GM12875 (cell line): ENCODE data around the gene CCAR1.
"Not testable (repeated sequence)": the region's sequence is repeated elsewhere in the genome, so short reads cannot be mapped to it uniquely, and the experiment has no call there.

Source experiments
- H3K4me3 ChIP-seq: one replicate; pipeline ENCODE4 v1.5.1; 2011; ENCODE audit warnings: low read depth, low read length, control low read depth
- CTCF ChIP-seq: IDR thresholded peaks from 2 replicates; pipeline ENCODE4 v1.5.1; 2011; ENCODE audit warnings: low read depth, mild to moderate bottlenecking, control low read depth, inconsistent platforms, low read length, moderate library complexity, borderline replicate concordance; ENCODE audit not compliant: insufficient read depth

Gene CCAR1

GRCh38 chr10:68742397-68742796, 21.4 kb downstream of the CCAR1 start:
- H3K4me3 ChIP-seq, result no peak overlapping the region
- TF ChIP-seq CTCF, result no peak

- no peak for TF ChIP-seq CTCF
- H3K4me3 ChIP-seq, result no peak overlapping the region
Observed at GRCh38 chr10:68752711-68753350, 31.8 kb downstream of the CCAR1 start.

- TF ChIP-seq CTCF, result no peak
- no peak overlapping the region for H3K4me3 ChIP-seq
Observed at GRCh38 chr10:68756246-68756645, 35.2 kb downstream of the CCAR1 start.

GRCh38 chr10:68756766-68757165, 35.7 kb downstream of the CCAR1 start:
- no peak for TF ChIP-seq CTCF
- H3K4me3 ChIP-seq, result no peak overlapping the region

- H3K4me3 ChIP-seq, result no peak overlapping the region
- no peak for TF ChIP-seq CTCF
Observed at GRCh38 chr10:68759223-68759863, 38.3 kb downstream of the CCAR1 start.

GRCh38 chr10:68759967-68760366, 38.9 kb downstream of the CCAR1 start:
- H3K4me3 ChIP-seq, result no peak overlapping the region
- TF ChIP-seq CTCF, result no peak

- H3K4me3 ChIP-seq, result not testable (repeated sequence)
Observed at GRCh38 chr10:68767407-68767806, 46.4 kb downstream of the CCAR1 start.
